GM13977 (cell line): ENCODE data around the gene ATRNL1.

Experiments
- DNase-seq: peaks from one replicate; pipeline ENCODE4 v3.0.0; 2012; ENCODE audit warnings: low spot score
- in situ Hi-C: fragments of 300-500 bp; cut with MboI; formaldehyde crosslinking; loops from one replicate; pipeline ENCODE4 v1.12.0; 2022; ENCODE audit warnings: low sequenced_read_pairs, low pct_unique_long_range_greater_than_20kb, mixed read lengths, inconsistent platforms; ENCODE audit not compliant: unreplicated experiment
- TF ChIP-seq, protein P1 (sequence below): IDR thresholded peaks from 2 replicates; pipeline ENCODE4 v1.5.1; 2012; ENCODE audit warnings: mild to moderate bottlenecking, control low read depth; ENCODE audit not compliant: insufficient read depth; ENCODE audit errors: extremely low read depth, missing control alignments

The ATRNL1 gene

DNA sequence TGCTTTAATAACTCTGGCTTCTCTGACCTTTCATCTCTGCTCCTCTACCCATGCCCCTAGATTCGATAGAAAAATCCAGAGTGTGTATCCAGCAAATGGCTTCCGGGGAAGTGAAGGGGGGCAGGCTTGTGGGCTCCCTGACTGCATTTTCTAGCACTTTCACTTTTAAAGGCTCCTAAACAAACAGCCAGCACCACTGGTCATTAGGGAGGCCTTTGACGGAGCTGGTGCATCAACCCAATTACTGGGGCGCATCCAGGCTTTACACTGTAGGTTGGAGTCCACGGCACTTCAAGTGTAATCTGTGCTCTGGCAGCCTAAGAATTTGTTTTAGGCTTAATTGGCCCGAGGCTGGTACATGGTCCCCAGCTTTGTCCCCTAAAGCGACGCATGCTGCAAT lies 887.9 kb downstream of the ATRNL1 start:
- in situ Hi-C loops: no loop called here
- no peak for DNase-seq
- TF ChIP-seq, protein P1, sequence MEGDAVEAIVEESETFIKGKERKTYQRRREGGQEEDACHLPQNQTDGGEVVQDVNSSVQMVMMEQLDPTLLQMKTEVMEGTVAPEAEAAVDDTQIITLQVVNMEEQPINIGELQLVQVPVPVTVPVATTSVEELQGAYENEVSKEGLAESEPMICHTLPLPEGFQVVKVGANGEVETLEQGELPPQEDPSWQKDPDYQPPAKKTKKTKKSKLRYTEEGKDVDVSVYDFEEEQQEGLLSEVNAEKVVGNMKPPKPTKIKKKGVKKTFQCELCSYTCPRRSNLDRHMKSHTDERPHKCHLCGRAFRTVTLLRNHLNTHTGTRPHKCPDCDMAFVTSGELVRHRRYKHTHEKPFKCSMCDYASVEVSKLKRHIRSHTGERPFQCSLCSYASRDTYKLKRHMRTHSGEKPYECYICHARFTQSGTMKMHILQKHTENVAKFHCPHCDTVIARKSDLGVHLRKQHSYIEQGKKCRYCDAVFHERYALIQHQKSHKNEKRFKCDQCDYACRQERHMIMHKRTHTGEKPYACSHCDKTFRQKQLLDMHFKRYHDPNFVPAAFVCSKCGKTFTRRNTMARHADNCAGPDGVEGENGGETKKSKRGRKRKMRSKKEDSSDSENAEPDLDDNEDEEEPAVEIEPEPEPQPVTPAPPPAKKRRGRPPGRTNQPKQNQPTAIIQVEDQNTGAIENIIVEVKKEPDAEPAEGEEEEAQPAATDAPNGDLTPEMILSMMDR: no peak

DNA sequence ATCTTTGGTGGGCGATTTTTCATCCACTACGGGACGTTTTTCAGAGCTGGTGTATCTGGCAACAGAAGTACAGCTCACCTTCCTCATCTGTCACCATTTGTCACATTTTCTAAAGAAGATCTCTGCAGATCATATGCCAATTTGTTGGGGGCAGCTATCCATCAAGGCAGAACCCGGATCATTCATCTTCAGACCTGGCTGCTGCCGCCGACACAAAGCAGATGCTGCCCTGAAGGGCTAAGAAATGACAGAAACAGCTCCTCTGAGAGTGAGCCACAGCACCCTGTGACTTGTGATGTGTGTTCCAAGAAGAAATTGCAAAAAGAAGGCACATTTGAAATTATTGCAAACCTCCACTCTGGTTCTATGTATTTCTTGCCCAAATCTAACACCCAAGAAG lies 888.9 kb downstream of the ATRNL1 start:
- DNase-seq: no peak
- in situ Hi-C loops: no loop called here
- TF ChIP-seq, protein P1: no peak

DNA sequence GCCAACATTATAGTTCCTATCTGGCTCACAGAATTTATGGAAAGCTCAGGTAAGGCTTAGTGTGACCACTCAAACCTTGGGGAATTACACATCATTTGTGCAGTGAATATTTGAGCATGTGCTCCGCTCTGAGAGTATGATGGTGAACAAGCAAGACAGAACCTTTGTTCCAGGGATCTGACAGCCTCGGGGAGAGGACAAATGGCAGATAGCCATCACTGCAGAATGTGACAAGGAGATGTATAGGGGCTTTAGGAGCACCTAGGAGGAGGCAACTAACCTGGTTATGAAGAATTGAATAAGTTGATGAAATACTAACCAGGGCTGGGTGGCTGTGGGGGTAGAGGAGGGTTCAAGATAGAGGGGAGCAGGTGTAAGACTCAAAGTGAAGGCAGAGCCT lies 889.4 kb downstream of the ATRNL1 start:
- TF ChIP-seq, protein P1: no peak
- DNase-seq: no peak
- in situ Hi-C loops: no loop called here

DNA sequence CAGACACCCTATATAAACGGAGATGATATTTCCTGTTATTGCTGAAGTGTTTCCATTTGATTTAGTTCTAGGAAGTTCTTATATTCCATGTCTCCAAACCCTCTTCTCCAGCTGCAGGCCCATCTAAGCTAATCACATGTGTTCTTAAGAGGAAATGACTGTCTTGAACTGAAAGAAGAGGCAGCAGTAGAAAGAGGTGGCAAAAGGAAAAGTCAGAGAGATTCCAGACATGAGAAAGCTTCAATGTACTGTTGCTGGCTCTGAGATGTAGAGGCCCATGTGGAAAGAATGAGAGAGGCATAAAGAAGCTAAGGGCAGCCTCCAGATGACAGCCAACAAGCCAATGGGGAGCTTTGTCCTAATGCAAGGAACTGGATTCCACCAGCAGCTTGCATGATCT lies 892.6 kb downstream of the ATRNL1 start:
- DNase-seq: no peak
- in situ Hi-C loops: no loop called here
- TF ChIP-seq, protein P1: no peak

DNA sequence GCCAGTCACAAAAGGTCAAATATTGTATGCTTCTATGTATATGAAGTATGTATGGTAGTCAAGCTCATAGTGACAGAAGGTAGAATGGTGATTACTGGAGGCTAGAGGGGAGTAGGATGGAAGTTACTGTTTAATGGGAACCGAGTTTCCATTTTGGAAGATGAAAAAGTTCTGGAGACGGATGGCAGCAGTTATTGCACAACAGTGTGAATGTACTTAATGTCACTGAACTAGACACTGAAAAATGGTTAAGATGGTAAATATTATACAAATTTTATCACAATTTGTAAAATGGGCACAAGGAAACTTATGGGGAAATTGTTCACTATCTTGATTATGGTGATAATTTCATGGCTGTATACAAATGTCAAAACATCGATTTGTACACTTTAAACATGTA lies 895.2 kb downstream of the ATRNL1 start:
- TF ChIP-seq, protein P1: no peak
- DNase-seq: no peak
- in situ Hi-C loops: no loop called here

DNA sequence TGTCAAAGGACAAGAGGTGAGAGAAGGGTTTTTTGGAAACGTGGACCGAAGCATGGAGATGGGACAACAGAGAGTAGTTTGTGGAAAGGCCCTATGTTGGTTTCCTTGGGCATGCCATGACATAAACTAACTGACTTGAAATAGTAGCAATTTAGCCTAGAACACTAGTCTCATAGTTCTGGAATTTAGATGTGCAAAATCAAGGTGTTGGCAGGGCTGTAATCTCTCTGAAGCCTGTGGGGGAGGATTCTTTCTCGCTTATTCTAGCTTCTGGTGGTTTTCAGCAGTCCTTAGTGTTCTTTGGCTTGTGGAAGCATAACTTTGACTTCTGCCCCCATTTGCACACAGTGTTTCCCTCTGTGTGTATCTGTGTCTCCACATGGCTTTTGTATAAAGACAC lies 896.5 kb downstream of the ATRNL1 start:
- DNase-seq: no peak
- TF ChIP-seq, protein P1: no peak
- in situ Hi-C loops: no loop called here
